ENCODE results near the gene PXK.

GRCh38 chr3:58359621-58360020 lies 26.9 kb downstream of the PXK start:
- TF ChIP-seq CTCF (conservative IDR thresholded peaks at IDR 0.05 in 1 of 2, IDR thresholded peaks at IDR 0.05 in 1 of 2; ENCODE audit: low read depth in 1 of 2, low read length in 2 of 2) (no peak), EZH2 (IDR thresholded peaks at IDR 0.05; ENCODE audit: low read length, missing control alignments) (no peak)

Data from fibroblast of lung (primary cell).